Measurements from ENCODE around the gene ZNF215.
"Not testable (repeated sequence)": the region's sequence is repeated elsewhere in the genome, so short reads cannot be mapped to it uniquely, and the experiment has no call there.

The ZNF215 gene

GRCh38 chr11:6926208-6927029, at the start of gene ZNF215:
Gene ZNF215, plus strand, starts transcription at chr11:6926426. Its CDS starts 5,847 bp downstream, at chr11:6932273.
- DNase-seq, result peak; percentile 65

GRCh38 chr11:6876914-6877313, 49.3 kb upstream of the ZNF215 start:
- no peak for DNase-seq

DNA sequence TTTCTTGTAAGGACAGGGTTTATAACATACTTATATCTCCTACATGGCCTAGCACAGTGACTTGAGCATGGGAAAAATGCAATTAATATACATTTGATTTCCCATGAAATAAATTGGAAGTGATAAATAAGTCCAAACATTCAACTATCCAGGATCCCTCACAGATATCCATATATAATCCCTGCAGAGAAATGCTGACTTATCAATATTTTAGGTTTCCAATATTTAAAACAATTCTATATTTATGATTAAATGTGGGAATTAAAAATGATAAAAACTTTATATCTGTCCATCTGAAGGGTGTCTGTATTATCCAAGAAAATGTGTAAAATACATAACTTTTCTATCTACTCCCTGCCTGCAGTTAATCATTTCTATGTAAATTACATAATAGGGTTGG, 43.5 kb upstream of the ZNF215 start:
- no peak for DNase-seq

DNA sequence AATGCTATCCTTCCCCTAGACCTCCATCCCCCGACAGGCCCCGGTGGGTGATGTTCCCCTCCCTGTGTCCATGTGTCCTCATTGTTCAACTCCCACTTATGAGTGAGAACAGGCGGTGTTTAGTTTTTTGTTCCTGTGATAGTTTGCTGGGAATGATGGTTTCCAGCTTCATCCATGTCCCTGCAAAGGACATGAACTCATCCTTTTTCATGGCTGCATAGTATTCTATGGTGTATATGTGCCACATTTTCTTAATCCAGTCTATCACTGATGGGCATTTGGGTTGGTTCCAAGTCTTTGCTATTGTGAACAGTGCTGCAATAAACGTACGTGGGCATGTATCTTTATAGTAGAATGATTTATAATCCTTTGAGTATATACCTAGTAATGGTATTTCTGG, 38.5 kb upstream of the ZNF215 start:
- DNase-seq, result not testable (repeated sequence)

GRCh38 chr11:6888830-6889229, 37.4 kb upstream of the ZNF215 start:
- no peak for DNase-seq

DNA sequence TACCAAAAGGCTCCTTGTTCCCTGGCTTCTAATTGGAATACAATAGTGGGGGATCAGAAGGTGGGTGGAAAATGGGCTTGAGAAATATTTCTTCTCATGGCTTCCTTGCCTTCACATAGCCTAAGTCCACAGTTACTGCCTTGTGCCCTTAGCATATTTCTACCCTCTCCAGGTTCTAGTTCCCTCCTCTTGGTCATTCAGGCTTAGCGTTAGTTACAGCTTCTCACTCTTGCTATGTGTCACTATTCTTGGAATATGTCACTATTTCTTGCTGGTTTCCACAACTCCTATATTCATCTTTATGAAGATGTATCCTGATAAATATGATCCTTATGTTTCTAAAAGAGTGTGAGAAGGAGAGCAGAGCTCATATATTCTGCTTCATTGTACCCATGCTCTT, 36.4 kb upstream of the ZNF215 start:
- no peak for DNase-seq

- no peak for DNase-seq
These were observed 33.8 kb upstream of the ZNF215 start, which contains the start of gene OR2D2 for GRCh38 chr11:6892400-6892799. Gene OR2D2, minus strand, starts transcription at chr11:6892500. Its CDS starts 0 bp downstream, at chr11:6892500.

DNA sequence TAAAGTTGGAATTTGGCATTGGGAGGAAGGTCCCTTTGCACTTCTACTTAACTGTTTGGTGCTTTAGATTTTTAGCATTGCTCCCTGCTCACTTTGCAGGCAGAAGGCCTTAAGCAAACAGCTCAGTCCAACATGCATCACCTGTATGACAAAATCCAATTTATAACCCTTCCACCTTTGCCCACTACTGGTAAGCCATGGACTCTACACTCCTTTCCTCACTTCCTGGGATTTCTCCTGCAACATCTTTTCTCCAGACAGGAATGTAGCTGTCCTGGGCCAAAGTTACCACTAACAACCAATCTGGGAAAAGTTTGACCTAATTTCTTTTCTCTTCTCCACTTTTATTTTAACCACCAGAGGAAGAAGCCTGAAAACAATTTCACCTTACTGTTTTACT, 32.1 kb upstream of the ZNF215 start:
- DNase-seq, result no peak

GRCh38 chr11:6895010-6895409, 31.2 kb upstream of the ZNF215 start:
- peak; percentile 35 for DNase-seq

GRCh38 chr11:6898911-6899310, 27.3 kb upstream of the ZNF215 start:
- DNase-seq, result no peak

GRCh38 chr11:6900327-6900999, 25.8 kb upstream of the ZNF215 start:
- no peak for DNase-seq

DNA sequence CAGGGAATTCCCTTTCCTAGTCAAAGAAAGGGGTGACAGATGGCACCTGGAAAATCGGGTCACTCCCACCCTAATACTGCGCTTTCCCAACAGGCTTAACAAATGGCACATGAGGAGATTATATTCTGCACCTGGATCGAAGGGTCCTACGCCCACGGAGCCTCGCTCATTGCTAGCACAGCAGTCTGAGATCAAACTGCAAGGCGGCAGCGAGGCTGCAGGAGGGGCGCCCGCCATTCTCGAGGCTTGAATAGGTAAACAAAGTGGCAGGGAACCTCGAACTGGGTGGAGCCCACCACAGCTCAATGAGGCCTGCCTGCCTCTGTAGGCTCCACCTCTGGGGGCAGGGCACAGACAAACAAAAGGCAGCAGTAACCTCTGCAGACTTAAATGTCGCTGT, 21.4 kb upstream of the ZNF215 start:
- DNase-seq, result not testable (repeated sequence)

- no peak for DNase-seq
These were observed 14.8 kb upstream of the ZNF215 start for GRCh38 chr11:6911378-6911777.

DNA sequence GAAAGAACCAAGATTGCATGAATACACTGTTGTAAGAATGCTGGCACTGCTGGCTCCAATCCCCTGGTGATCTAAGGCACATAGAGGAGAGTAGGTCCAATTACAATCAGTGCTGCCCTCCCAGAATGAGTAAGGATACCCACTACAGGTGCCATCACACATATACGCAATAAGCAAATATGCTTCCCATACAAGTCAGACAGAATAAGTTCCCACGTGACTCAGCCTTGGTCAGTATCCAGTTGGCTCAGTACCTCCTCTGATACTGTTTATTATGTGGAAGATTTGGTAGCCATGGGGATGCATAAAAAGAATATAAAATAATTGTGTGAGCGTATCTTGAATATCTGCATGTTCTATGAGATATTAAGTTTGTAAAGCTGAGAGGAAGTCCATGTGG, 14.3 kb upstream of the ZNF215 start:
- DNase-seq, result no peak

DNA sequence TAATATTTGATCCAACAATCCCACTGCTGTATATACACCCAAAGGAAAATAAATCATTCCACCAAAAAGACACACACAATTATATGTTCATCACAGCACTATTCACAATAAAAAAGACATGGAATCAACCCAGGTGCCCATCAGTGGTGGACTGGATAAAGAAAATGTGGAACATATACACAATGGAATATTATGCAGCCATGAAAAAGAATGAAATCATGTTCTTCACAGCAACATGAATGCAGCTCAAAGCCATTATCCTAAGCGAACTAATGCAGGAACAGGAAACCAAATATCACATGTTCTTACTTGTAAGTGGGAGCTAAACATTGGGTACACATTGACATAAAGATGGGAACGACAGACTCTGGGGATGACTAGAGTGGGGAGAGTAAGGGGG, 6.5 kb upstream of the ZNF215 start:
- DNase-seq, result no peak

GRCh38 chr11:6920702-6921101, 5.5 kb upstream of the ZNF215 start, which contains the start of gene OR2D3:
Gene OR2D3, plus strand, starts transcription at chr11:6921002. Its CDS starts 0 bp downstream, at chr11:6921002.
- DNase-seq, result no peak

DNA sequence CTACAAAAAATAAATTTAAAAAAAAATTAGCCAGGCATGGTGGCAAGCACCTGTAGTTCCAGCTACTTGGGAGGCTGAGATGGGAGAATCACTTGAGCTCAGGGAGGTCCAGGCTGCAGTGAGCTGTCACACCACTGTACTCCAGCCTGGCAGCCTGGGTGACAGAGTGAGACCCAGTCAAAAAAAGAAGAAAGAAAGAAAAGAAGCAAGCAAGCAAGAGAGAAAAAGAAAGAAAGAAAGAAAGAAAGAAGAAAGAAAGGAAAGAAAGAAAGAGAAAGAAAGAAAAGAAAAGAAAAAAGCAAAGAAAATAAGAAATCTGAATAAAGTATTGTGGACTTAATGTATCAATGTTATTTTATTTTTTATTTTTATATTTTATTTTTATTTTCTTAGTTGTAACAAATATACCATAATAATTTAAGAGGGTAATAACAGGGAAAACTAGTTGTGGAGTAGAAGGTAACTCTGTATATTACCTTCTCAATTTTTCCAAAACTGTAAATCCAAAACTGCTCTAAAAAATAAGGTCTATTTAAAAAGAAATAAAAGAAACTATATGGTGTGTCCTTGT, 1.1 kb upstream of the ZNF215 start:
- no peak for DNase-seq

GRCh38 chr11:6925636-6926207, 504 bp upstream of the ZNF215 start:
- DNase-seq, result no peak

DNA sequence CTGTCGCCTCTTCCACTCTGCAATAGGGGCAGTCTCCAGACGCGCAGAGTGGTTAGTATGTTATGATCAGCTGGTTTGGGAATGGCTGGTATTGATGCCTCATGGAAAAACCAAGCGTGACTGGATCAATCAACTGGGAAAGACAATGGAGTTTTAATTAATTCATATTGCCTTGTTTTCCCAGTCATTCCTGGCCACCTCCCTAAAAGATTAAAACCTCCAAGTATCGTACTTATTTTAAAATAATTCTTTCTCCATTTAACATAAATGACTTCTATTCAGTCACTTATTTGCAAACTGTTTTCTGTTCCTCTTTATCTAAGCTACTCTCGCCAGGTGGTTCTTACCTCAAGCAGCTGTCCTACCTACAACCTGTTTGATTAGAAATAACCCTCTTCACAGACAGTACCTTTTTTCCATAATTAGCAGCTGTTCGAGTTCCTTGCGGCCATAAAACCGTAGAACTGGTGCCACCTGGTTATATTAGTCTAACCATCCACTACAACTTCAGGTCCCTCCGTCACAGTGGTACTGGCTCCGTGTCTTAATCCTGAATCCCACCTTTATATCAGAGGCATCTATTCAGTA, 898 bp downstream of the ZNF215 start:
- no peak for DNase-seq

GRCh38 chr11:6928916-6929315, 2.7 kb downstream of the ZNF215 start:
- no peak for DNase-seq

- DNase-seq, result no peak
These were observed 5.0 kb downstream of the ZNF215 start for GRCh38 chr11:6931146-6931713.

DNA sequence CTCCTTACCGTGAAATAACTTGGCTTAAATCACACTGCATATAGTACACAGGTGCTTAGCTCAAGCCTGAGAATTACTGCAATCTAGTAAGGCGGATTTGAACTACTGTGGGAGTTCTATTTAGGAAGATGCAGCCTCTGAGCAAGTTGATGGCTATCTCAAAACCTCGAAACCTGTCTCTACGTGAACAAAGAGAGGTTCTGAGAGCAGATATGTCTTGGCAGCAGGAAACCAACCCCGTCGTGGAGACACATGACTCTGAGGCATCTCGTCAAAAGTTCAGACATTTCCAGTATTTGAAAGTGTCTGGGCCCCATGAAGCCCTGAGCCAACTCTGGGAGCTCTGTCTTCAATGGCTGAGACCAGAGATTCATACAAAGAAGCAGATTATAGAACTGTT, 5.9 kb downstream of the ZNF215 start:
- peak; percentile 10 for DNase-seq

- DNase-seq, result no peak
These were observed 15.7 kb downstream of the ZNF215 start for GRCh38 chr11:6941970-6942369.
